ENCODE data around the gene NABP1.

Gene NABP1

DNA sequence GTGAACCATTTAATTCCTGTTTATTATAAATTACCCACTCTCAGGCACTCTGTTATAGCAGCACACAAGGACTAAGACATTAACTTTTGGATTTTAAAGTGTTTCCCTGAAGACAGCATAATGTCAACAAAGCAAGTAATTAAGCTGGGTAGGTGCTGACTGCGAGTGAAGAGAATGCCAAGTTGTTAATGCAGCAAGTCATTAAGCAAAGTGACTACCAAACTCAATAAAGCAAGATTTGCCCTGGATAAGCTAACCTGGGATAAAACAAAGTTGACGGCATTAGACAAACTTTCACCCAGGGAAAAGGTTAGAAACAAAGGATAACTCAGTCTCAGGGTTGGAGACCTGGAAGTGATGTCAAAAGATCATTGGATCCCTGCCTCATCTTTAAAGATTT lies 28.4 kb upstream of the NABP1 start:
- TF ChIP-seq, protein P1, sequence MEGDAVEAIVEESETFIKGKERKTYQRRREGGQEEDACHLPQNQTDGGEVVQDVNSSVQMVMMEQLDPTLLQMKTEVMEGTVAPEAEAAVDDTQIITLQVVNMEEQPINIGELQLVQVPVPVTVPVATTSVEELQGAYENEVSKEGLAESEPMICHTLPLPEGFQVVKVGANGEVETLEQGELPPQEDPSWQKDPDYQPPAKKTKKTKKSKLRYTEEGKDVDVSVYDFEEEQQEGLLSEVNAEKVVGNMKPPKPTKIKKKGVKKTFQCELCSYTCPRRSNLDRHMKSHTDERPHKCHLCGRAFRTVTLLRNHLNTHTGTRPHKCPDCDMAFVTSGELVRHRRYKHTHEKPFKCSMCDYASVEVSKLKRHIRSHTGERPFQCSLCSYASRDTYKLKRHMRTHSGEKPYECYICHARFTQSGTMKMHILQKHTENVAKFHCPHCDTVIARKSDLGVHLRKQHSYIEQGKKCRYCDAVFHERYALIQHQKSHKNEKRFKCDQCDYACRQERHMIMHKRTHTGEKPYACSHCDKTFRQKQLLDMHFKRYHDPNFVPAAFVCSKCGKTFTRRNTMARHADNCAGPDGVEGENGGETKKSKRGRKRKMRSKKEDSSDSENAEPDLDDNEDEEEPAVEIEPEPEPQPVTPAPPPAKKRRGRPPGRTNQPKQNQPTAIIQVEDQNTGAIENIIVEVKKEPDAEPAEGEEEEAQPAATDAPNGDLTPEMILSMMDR (IDR thresholded peaks at IDR 0.05; ENCODE audit: low read depth, low read length) = no peak

DNA sequence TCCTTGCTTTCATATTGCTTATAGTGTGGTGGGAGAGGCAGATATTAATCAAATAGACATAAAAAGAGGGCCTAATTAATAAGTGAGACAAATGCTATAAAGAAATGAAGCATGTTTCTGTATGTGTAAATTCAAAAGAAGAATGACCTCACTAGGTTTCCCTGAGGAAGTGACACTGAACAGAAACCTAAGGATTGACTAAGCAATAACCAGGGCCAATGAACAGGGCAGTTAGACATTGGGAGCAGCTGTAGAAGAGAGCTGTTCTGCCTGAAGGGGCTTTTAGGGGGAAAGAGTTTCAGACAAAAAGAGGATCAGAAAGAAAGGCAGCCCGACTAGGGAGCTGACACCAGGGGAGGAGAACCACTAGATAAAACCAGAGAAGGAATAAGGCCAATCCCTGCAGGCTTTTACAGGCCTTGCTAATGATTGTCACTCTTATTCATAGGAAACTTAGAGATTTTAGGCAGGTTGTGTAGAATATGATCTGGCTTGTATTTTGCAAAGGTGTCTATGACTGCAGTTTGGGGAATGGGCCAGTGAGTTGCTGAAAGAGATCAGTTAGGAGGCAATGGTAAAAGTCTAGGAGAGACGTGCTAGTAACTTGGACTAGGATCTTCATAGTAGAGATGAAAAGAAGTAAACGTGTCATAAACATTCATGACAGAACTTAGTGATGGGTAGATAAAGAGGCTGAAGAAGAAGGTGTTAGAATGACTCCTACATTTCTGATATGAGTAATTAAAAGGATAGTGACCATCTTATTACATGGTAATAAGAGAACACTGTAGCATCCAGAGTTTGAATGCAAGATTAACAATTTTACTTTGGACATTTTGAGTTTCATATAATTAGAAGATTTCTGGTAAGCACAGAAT lies 26.8 kb upstream of the NABP1 start:
- TF ChIP-seq, protein P1 (IDR thresholded peaks at IDR 0.05; ENCODE audit: low read depth, low read length) = no peak
- no peak overlapping the region for H3K4me3 ChIP-seq (ENCODE audit: low read depth, low read length)

More for the DNA sequence above, 28.4 kb upstream of the NABP1 start:
- H3K4me3 ChIP-seq (ENCODE audit: low read depth, low read length) = no peak overlapping the region

DNA sequence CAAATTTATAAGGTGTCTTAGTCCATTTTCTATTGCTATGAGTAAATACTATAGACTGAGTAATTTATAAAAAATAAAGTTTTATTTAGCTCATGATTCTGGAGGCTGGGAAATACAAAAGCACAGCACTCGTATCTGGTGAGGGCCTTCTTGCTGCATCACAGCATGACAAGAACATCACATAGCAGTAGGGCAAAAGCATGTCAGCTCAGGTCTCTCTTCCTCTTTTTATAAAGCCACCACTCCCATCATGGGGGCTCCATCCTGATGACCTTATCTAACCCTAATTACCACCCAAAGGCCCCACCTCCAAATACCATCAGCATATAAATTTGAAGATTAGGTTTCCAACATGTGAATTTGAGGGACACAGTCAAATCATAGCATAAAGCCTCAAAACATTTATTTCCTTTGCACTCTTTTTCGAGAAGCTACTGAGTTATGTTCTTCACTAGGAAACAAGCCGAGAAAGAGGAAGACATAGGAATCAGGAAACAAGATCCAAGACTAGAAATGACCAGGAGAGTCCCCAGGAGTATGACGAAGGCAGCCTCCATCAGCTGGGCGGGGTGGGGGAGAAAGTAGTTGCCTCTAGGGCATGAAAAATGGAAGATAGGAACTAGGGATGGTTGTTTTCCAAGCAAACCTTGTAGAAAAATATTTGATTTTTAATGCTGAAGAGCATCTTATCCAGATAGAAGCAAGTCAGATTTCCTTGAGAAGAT lies 24.1 kb upstream of the NABP1 start:
- TF ChIP-seq, protein P1 (IDR thresholded peaks at IDR 0.05; ENCODE audit: low read depth, low read length) = no peak

DNA sequence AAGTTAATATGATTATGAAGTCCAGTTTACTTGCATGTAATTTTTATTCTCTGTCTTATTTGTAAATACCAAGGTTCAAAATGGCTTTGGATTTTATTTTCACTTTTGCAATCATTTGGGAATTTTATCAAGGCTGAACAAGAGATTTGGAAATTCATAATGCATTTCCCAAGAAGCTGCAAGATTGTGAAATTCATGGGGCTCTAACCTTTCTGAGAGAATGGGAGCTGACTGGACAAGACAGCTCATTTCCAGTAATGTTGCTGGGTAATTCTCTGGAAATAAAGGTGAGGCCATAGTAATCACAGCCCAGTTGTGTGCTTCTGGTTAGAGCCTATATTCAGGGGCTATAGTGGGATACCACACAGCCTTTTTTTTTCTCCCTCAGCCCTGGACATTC lies 21.5 kb upstream of the NABP1 start:
- H3K4me3 ChIP-seq (ENCODE audit: low read depth, low read length) = no peak overlapping the region
- TF ChIP-seq, protein P1 (IDR thresholded peaks at IDR 0.05; ENCODE audit: low read depth, low read length) = no peak

More for the DNA sequence above, 24.1 kb upstream of the NABP1 start:
- H3K4me3 ChIP-seq (ENCODE audit: low read depth, low read length) = no peak overlapping the region

DNA sequence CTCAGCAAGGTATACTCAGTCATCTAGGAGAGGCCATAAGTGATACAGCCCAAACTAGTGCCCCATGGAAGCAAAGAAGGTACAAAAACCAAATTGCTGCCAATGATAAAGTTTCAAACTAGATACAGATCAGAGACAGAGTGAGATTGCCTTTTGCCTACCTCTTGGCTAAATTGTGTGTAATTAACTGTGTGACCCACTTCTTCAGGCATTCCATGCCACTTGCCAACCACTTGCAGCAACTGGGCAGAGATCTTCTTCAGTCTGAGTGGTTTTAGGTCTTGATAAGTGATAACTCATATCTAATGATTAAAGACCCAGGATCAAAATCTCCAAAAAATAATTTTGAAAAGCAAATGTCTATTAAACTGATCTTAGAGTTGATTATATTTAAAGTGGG lies 21.1 kb upstream of the NABP1 start:
- no peak overlapping the region for H3K4me3 ChIP-seq (ENCODE audit: low read depth, low read length)
- TF ChIP-seq, protein P1 (IDR thresholded peaks at IDR 0.05; ENCODE audit: low read depth, low read length) = no peak

DNA sequence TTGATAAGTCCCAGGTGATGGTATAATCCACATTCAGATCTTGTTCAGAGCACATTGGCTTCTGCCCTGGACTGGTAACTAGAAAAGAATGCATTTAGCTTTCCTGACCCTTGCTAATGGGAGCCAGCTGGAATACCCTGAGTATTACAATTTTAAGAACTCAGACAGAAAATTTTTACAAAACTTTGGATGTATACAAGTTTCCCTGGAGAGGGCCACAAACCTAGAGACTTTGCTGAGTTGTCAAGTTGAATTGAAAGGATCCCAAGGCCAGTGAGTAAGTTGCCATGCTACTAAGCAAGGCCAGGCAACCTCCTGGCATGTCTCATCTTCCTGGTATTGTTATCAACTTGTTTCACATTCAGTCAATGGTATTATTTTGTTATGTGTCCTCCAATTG lies 20.0 kb upstream of the NABP1 start:
- H3K4me3 ChIP-seq (ENCODE audit: low read depth, low read length) = no peak overlapping the region
- TF ChIP-seq, protein P1 (IDR thresholded peaks at IDR 0.05; ENCODE audit: low read depth, low read length) = no peak

DNA sequence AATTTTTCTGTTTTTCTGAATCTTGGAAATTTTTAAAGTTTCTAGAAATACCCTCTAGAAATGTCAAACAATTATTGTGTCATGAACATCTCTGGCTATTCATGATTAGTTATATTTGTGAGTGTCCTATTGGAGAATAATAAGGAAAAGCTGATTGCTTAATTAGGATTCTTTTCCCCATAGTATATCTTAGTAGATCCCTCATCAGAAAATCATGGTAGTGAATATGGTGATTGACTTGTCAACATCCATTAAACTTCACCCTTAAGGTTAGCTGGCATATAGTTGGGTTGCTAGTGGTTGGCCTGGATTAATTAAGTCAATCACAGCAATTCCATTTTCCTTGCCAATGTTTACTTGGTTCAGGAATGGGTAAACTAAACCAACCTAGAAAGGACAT lies 18.7 kb upstream of the NABP1 start:
- TF ChIP-seq, protein P1 (IDR thresholded peaks at IDR 0.05; ENCODE audit: low read depth, low read length) = no peak
- no peak overlapping the region for H3K4me3 ChIP-seq (ENCODE audit: low read depth, low read length)
